IMR-90 (cell line): ENCODE measurements around the gene PNPLA5.

Source experiments
- CTCF ChIP-seq: conservative IDR thresholded peaks from 2 replicates; pipeline ENCODE4 v1.5.1; 2012; ENCODE audit warnings: mild to moderate bottlenecking, low read depth, low read length, improper control_type of control experiment
- RCOR1 ChIP-seq: IDR thresholded peaks from 2 replicates; pipeline ENCODE4 v1.6.1; 2012; ENCODE audit warnings: mild to moderate bottlenecking, low read length, improper control_type of control experiment; ENCODE audit not compliant: insufficient replicate concordance

- TF ChIP-seq RCOR1 (no peak), CTCF (no peak)
Measured at GRCh38 chr22:43911351-43911750, 19.5 kb upstream of the PNPLA5 start.
